IMR-90 (cell line): Measurements from ENCODE around the gene ANO2. TPM values are rescaled to one million over a fixed set of nuclear protein-coding genes. Genes with fewer than 3 reads are reported as not detected.

Source experiments
- ATAC-seq: fragments of 200-7000 bp; cut with Tn5 transposase; 2 replicates; pipeline ENCODE4 v1.9.1; 2020; ENCODE audit warnings: low read depth, mild to moderate bottlenecking, moderate library complexity
- BruUV-seq: library from RNA; stranded (reverse); fragments of 400-500 nt; replicated peaks from 2 replicates; lab custom pipeline; 2021; lab: Mats Ljungman, UMichigan
- CTCF ChIA-PET: fragments of 300-600 bp; formaldehyde crosslinking; extraction: SDS; loops from one replicate; lab custom pipeline; 2021; ENCODE audit warnings: antibody characterized with exemption; lab: Yijun Ruan, JAX
- POLR2A ChIA-PET: fragments of 300-600 bp; sonication (Branson Sonifier 250); formaldehyde crosslinking; loops from one replicate; lab custom pipeline; 2022; ENCODE audit warnings: antibody characterized with exemption; ENCODE audit not compliant: unreplicated experiment; lab: Charles Lee
- DNase-seq: peaks from one replicate; pipeline ENCODE4 v3.0.0; 2013
- H2AFZ ChIP-seq: replicated peaks from 2 replicates; pipeline ENCODE3; 2013; ENCODE audit warnings: low read length, mild to moderate bottlenecking; ENCODE audit not compliant: poor library complexity
- H2AK5ac ChIP-seq: 2 replicates; pipeline ENCODE4 v1.6.1; 2013; ENCODE audit warnings: low read depth, low read length, inconsistent platforms
- H2AK9ac ChIP-seq: replicated peaks from 2 replicates; pipeline ENCODE3; 2013; ENCODE audit warnings: mild to moderate bottlenecking, low read depth, low read length, moderate library complexity; ENCODE audit not compliant: poor library complexity
- H2BK120ac ChIP-seq: 2 replicates; pipeline ENCODE4 v1.6.1; 2013; ENCODE audit warnings: low read depth, low read length, inconsistent platforms
- H2BK15ac ChIP-seq: 3 replicates; pipeline ENCODE4 v1.6.1; 2013; ENCODE audit warnings: low read depth, low read length, inconsistent platforms
- H2BK20ac ChIP-seq: 2 replicates; pipeline ENCODE4 v1.6.1; 2013; ENCODE audit warnings: low read depth, mild to moderate bottlenecking, inconsistent platforms, low read length, moderate library complexity
- H2BK5ac ChIP-seq: 2 replicates; pipeline ENCODE4 v1.6.1; 2013; ENCODE audit warnings: mild to moderate bottlenecking, low read depth, low read length, inconsistent platforms; ENCODE audit not compliant: poor library complexity, severe bottlenecking
- H3K14ac ChIP-seq: replicated peaks from 2 replicates; pipeline ENCODE4 v1.6.1; 2013; ENCODE audit warnings: low read depth, low read length, inconsistent platforms
- H3K18ac ChIP-seq: 2 replicates; pipeline ENCODE4 v1.6.1; 2013; ENCODE audit warnings: low read depth, low read length, control low read depth
- H3K23ac ChIP-seq: 2 replicates; pipeline ENCODE4 v1.6.1; 2013; ENCODE audit warnings: low read depth, low read length, inconsistent platforms
- H3K27ac ChIP-seq: 2 replicates; pipeline ENCODE4 v1.5.1; 2013; ENCODE audit warnings: mild to moderate bottlenecking, control low read depth, low read length; ENCODE audit not compliant: insufficient read depth
- H3K27me3 ChIP-seq: 2 replicates; pipeline ENCODE4 v1.6.1; 2013; ENCODE audit warnings: low read length; ENCODE audit not compliant: control insufficient read depth, insufficient read depth
- H3K36me3 ChIP-seq: 2 replicates; pipeline ENCODE4 v1.6.1; 2013; ENCODE audit warnings: low read length, mixed read lengths; ENCODE audit not compliant: control insufficient read depth, insufficient read depth
- H3K4ac ChIP-seq: 2 replicates; pipeline ENCODE4 v1.6.1; 2013; ENCODE audit warnings: low read depth, low read length, inconsistent platforms
- H3K4me1 ChIP-seq: 2 replicates; pipeline ENCODE4 v1.6.1; 2013; ENCODE audit warnings: low read length, mixed read lengths; ENCODE audit not compliant: control insufficient read depth, insufficient read depth
- H3K4me2 ChIP-seq: 2 replicates; pipeline ENCODE4 v1.6.1; 2013; ENCODE audit warnings: low read depth, mild to moderate bottlenecking, control low read depth, low read length, moderate library complexity
- H3K4me3 ChIP-seq: 2 replicates; pipeline ENCODE4 v1.5.1; 2013; ENCODE audit warnings: low read depth, mild to moderate bottlenecking, control low read depth, low read length, moderate library complexity; ENCODE audit not compliant: insufficient read depth
- H3K56ac ChIP-seq: 2 replicates; pipeline ENCODE4 v1.6.1; 2013; ENCODE audit warnings: low read length, inconsistent platforms; ENCODE audit not compliant: insufficient read depth; ENCODE audit errors: extremely low read depth
- H3K79me1 ChIP-seq, 2 experiments: 2 replicates each; pipeline ENCODE4 v1.6.1; 2013; ENCODE audit warnings: low read length in 2 of 2, inconsistent platforms in 1 of 2, low read depth in 1 of 2
- H3K9ac ChIP-seq: 2 replicates; pipeline ENCODE4 v1.6.1; 2013; ENCODE audit warnings: low read depth, low read length, control low read depth
- H3K9me1 ChIP-seq: 2 replicates; pipeline ENCODE4 v1.6.1; 2013; ENCODE audit warnings: low read length, inconsistent platforms; ENCODE audit not compliant: insufficient read depth
- H3K9me3 ChIP-seq: 2 replicates; pipeline ENCODE4 v1.6.1; 2013; ENCODE audit warnings: low read length; ENCODE audit not compliant: control insufficient read depth, insufficient read depth
- H4K20me1 ChIP-seq: 2 replicates; pipeline ENCODE4 v1.6.1; 2013; ENCODE audit warnings: low read length, inconsistent platforms; ENCODE audit not compliant: insufficient read depth
- H4K5ac ChIP-seq: 2 replicates; pipeline ENCODE4 v1.6.1; 2013; ENCODE audit warnings: mild to moderate bottlenecking, low read depth, low read length, control low read depth
- H4K8ac ChIP-seq, 2 experiments: 2 replicates each; pipeline ENCODE4 v1.6.1; 2013; ENCODE audit warnings: low read depth in 2 of 2, low read length in 2 of 2, control low read depth in 1 of 2, inconsistent platforms in 1 of 2
- H4K91ac ChIP-seq: 2 replicates; pipeline ENCODE4 v1.6.1; 2013; ENCODE audit warnings: low read depth, low read length, inconsistent platforms; ENCODE audit not compliant: insufficient read depth
- CHD1 ChIP-seq: IDR thresholded peaks from 2 replicates; pipeline ENCODE4 v1.6.1; 2012; ENCODE audit warnings: low read depth, low read length, improper control_type of control experiment
- MAFK ChIP-seq: IDR thresholded peaks from 2 replicates; pipeline ENCODE4 v1.6.1; 2012; ENCODE audit warnings: low read depth, low read length, improper control_type of control experiment
- MXI1 ChIP-seq: IDR thresholded peaks from 2 replicates; pipeline ENCODE4 v1.6.1; 2012; ENCODE audit warnings: low read depth, mild to moderate bottlenecking, low read length, moderate library complexity, borderline replicate concordance
- POLR2A ChIP-seq: IDR thresholded peaks from 2 replicates; pipeline ENCODE4 v1.6.1; 2012; ENCODE audit warnings: mild to moderate bottlenecking, low read depth, low read length
- RFX5 ChIP-seq: IDR thresholded peaks from 2 replicates; pipeline ENCODE4 v1.8.0; 2012; ENCODE audit warnings: low read depth, mild to moderate bottlenecking, low read length, moderate library complexity
- WGBS, 2 experiments: methylation state at CpG; one replicate each; pipeline versions ENCODE4 v1.1.5 to v1.1.7; 2013; ENCODE audit warnings: missing lambda C conversion rate in 2 of 2; ENCODE audit not compliant: insufficient read length in 1 of 2; ENCODE audit errors: extremely low coverage in 2 of 2; 5-methylcytosine and 5-hydroxymethylcytosine counted together
- dilution Hi-C: fragments of 300-500 bp; cut with HindIII; formaldehyde crosslinking; loops from one replicate; pipeline ENCODE4 v1.14.3; 2018; ENCODE audit warnings: low sequenced_read_pairs; ENCODE audit not compliant: unreplicated experiment
- in situ Hi-C: fragments of 300-500 bp; cut with MboI; formaldehyde crosslinking; loops from 3 replicates; pipeline ENCODE4 v1.14.3; 2019; ENCODE audit warnings: low sequenced_read_pairs, inconsistent platforms, mixed read lengths
- intact Hi-C: fragments of 100-400 bp; cut with micrococcal nuclease; formaldehyde crosslinking; loops from 2 replicates; pipeline ENCODE4 v1.10.0; 2022
- polyA plus RNA-seq, 3 experiments: library from polyadenylated mRNA; depleted of rRNA; stranded (reverse); fragments of >200 nt; gene quantifications; 2 replicates each; pipeline ENCODE4 v1.2.3, GENCODE V29; 2012; ENCODE audit warnings: low replicate concordance in 1 of 3
- total RNA-seq: library from RNA; depleted of rRNA; stranded (reverse); fragments of >200 nt; gene quantifications from 2 replicates; pipeline ENCODE4 v1.2.3, GENCODE V29; 2012
- TF ChIP-seq, protein P1 (sequence below): conservative IDR thresholded peaks from 2 replicates; pipeline ENCODE4 v1.5.1; 2012; ENCODE audit warnings: mild to moderate bottlenecking, low read depth, low read length, improper control_type of control experiment
- TF ChIP-seq, protein P2 (sequence below): fragments of 150-350 bp; IDR thresholded peaks from 2 replicates; pipeline ENCODE4 v1.6.1; 2016; ENCODE audit warnings: low read depth, mild to moderate bottlenecking, low read length, moderate library complexity, borderline replicate concordance

The ANO2 gene
- total and polyA plus RNA-seq, 2 of the 4 experiments (the other 2 are of a cell fraction), result 0.22 TPM; not detected in 1

DNA sequence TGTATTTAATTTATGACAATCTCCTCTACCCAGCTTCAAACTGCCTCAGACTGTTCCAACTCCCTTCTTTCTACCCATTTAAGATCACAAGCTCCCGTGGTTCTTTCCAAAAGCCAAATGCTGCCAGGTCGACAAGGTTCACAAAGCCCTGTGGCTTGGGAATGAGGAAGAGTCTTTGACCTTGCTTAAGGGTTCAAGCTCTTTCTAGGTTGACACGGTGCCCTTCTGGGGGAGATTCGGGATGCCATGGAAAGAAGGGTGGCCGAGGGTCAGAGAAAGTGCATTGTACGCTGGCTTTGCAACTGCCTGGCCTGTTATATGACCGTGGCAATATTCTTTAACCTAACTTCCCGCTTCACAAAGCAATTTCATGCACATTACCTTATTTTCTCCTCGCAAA, 239.3 kb downstream of the ANO2 start:
- H3K79me1 ChIP-seq, result no peaks in the 10 kb centered on the region
- H3K4me2 ChIP-seq, result no peak overlapping the region
- H4K20me1 ChIP-seq, result no peaks in the 10 kb centered on the region
- ChIA-PET POLR2A (no interaction called here), CTCF (no interaction called here)
- no peak overlapping the region for H3K27ac ChIP-seq
- H3K9me3 ChIP-seq, result no peaks in the 10 kb centered on the region; the same call in 1 of the 2 replicates
- H3K27me3 ChIP-seq, result peaks cover 26% of the 10 kb centered on the region
- no peak overlapping the region for H3K4ac ChIP-seq
- BruUV-seq, result no TSS peak
- H3K4me3 ChIP-seq, result no peak overlapping the region
- H3K9ac ChIP-seq, result no peak overlapping the region
- 71% methylated on average over 4 of the region's 9 CpGs; no CpG with 5 or more reads in 1 of the 2 experiments for WGBS, 2 experiments
- dilution Hi-C loops (no loop called here), intact Hi-C loops (no loop called here), in situ Hi-C loops (no loop called here)
- no peak overlapping the region for H4K8ac ChIP-seq
- DNase-seq (no peak), ATAC-seq (no peak)
- H3K36me3 ChIP-seq, result no peaks in the 10 kb centered on the region
- H2BK15ac ChIP-seq, result no peak overlapping the region
- H3K9me1 ChIP-seq, result peaks cover 3% of the 10 kb centered on the region; the same call in 1 of the 2 replicates
- H2BK120ac ChIP-seq, result no peak overlapping the region
- H2AK5ac ChIP-seq, result no peak overlapping the region
- no peak overlapping the region for H3K23ac ChIP-seq
- no peaks in the 10 kb centered on the region for H3K4me1 ChIP-seq
- no peak overlapping the region for H3K18ac ChIP-seq
- no peak overlapping the region for H4K91ac ChIP-seq
- H2AK9ac ChIP-seq, result no peak overlapping the region
- no peak overlapping the region for H3K14ac ChIP-seq
- H4K5ac ChIP-seq, result no peak overlapping the region
- H2AFZ ChIP-seq, result no peak overlapping the region
- no peak overlapping the region for H2BK20ac ChIP-seq
- H3K56ac ChIP-seq, result no peak overlapping the region
- no peak for TF ChIP-seq MXI1
- no peak for TF ChIP-seq CHD1
- no peak for TF ChIP-seq POLR2A
- TF ChIP-seq, protein P1, sequence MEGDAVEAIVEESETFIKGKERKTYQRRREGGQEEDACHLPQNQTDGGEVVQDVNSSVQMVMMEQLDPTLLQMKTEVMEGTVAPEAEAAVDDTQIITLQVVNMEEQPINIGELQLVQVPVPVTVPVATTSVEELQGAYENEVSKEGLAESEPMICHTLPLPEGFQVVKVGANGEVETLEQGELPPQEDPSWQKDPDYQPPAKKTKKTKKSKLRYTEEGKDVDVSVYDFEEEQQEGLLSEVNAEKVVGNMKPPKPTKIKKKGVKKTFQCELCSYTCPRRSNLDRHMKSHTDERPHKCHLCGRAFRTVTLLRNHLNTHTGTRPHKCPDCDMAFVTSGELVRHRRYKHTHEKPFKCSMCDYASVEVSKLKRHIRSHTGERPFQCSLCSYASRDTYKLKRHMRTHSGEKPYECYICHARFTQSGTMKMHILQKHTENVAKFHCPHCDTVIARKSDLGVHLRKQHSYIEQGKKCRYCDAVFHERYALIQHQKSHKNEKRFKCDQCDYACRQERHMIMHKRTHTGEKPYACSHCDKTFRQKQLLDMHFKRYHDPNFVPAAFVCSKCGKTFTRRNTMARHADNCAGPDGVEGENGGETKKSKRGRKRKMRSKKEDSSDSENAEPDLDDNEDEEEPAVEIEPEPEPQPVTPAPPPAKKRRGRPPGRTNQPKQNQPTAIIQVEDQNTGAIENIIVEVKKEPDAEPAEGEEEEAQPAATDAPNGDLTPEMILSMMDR, result no peak
- TF ChIP-seq, protein P2, sequence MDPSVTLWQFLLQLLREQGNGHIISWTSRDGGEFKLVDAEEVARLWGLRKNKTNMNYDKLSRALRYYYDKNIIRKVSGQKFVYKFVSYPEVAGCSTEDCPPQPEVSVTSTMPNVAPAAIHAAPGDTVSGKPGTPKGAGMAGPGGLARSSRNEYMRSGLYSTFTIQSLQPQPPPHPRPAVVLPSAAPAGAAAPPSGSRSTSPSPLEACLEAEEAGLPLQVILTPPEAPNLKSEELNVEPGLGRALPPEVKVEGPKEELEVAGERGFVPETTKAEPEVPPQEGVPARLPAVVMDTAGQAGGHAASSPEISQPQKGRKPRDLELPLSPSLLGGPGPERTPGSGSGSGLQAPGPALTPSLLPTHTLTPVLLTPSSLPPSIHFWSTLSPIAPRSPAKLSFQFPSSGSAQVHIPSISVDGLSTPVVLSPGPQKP, result no peak
- no peak for TF ChIP-seq MAFK
- no peak for TF ChIP-seq RFX5
- H2BK5ac ChIP-seq, result no peak overlapping the region
